ENCODE measurements around the gene KHSRP. TPM values are rescaled to one million over a fixed set of nuclear protein-coding genes. Genes with fewer than 3 reads are reported as not detected.
A peak's percentile ranks its signal among the peaks of the same experiment; 100 is the strongest.

KHSRP gene
- total RNA-seq, 2 experiments from 2014 or later, result 363 to 380 TPM

- no peak for ATAC-seq
- intact Hi-C loops (cut with DNase I, micrococcal nuclease), result no loop called here
- no peak overlapping the region for H3K27ac Mint-ChIP-seq
- no peak overlapping the region for H3K4me3 Mint-ChIP-seq
- DNase-seq, result no peak
- H3K36me3 Mint-ChIP-seq (ENCODE audit: low read depth), result peaks cover 46% of the 10 kb centered on the region
- H3K27me3 Mint-ChIP-seq, result no peaks in the 10 kb centered on the region
- no peaks in the 10 kb centered on the region for H3K9me3 Mint-ChIP-seq (ENCODE audit: low read depth)
- ChIA-PET POLR2A (interaction anchor here (0.6 kb wide), 1 partner anchor 512 kb away, joined by 3 read pairs; the partner anchor contains the start of gene NDUFA11), CTCF (no interaction called here)
- H3K4me1 Mint-ChIP-seq, result peaks cover 2% of the 10 kb centered on the region
These were observed 8.9 kb downstream of the KHSRP start for GRCh38 chr19:6415591-6416190.

- H3K9me3 Mint-ChIP-seq (ENCODE audit: low read depth), result no peaks in the 10 kb centered on the region
- peaks cover 39% of the 10 kb centered on the region for H3K36me3 Mint-ChIP-seq (ENCODE audit: low read depth)
- no peak overlapping the region for H3K27ac Mint-ChIP-seq
- POLR2A ChIA-PET, result no interaction called here
- H3K4me1 Mint-ChIP-seq, result no peaks in the 10 kb centered on the region
- no peak overlapping the region for H3K4me3 Mint-ChIP-seq
- intact Hi-C loops (cut with DNase I, micrococcal nuclease), result no loop called here
- DNase-seq (no peak), ATAC-seq (no peak)
- CTCF ChIA-PET, result no interaction called here
- no peaks in the 10 kb centered on the region for H3K27me3 Mint-ChIP-seq
These were observed 9.6 kb downstream of the KHSRP start for GRCh38 chr19:6414793-6415590.

GRCh38 chr19:6413721-6414643 lies 10.6 kb downstream of the KHSRP start:
- H3K36me3 Mint-ChIP-seq (ENCODE audit: low read depth), result peaks cover 30% of the 10 kb centered on the region
- H3K4me1 Mint-ChIP-seq, result no peaks in the 10 kb centered on the region
- ChIA-PET POLR2A (no interaction called here), CTCF (no interaction called here)
- ATAC-seq, result no peak
- DNase-seq, result no peak
- no peaks in the 10 kb centered on the region for H3K27me3 Mint-ChIP-seq
- no peaks in the 10 kb centered on the region for H3K9me3 Mint-ChIP-seq (ENCODE audit: low read depth)
- intact Hi-C loops (cut with DNase I, micrococcal nuclease), result no loop called here
- no peak overlapping the region for H3K4me3 Mint-ChIP-seq
- no peak overlapping the region for H3K27ac Mint-ChIP-seq

GRCh38 chr19:6413291-6413690 lies 11.3 kb downstream of the KHSRP start:
- ChIA-PET POLR2A (no interaction called here), CTCF (no interaction called here)
- intact Hi-C loops (cut with DNase I, micrococcal nuclease), result no loop called here
- no peak overlapping the region for H3K27ac Mint-ChIP-seq
- no peak for DNase-seq
- no peaks in the 10 kb centered on the region for H3K4me1 Mint-ChIP-seq
- no peak overlapping the region for H3K4me3 Mint-ChIP-seq
- peaks cover 24% of the 10 kb centered on the region for H3K36me3 Mint-ChIP-seq (ENCODE audit: low read depth)
- ATAC-seq, result no peak
- H3K27me3 Mint-ChIP-seq, result no peaks in the 10 kb centered on the region
- no peaks in the 10 kb centered on the region for H3K9me3 Mint-ChIP-seq (ENCODE audit: low read depth)

GRCh38 chr19:6412447-6413091 lies 12.0 kb downstream of the KHSRP start:
- Mint-ChIP-seq H3K9me3 (ENCODE audit: low read depth) (no peaks in the 10 kb centered on the region), H3K36me3 (ENCODE audit: low read depth) (peaks cover 19% of the 10 kb centered on the region), H3K27ac (no peak overlapping the region), H3K27me3 (no peaks in the 10 kb centered on the region), H3K4me1 (no peaks in the 10 kb centered on the region), H3K4me3 (no peak overlapping the region)
- ChIA-PET CTCF (interaction anchor here (0.5 to 1.0 kb wide), 5 partner anchors 16 to 816 kb away, joined by 3 to 4 read pairs (median 3); partner anchors contain the start of gene ALKBH7), POLR2A (no interaction called here)
- intact Hi-C loops (cut with DNase I, micrococcal nuclease), result no loop called here
- ATAC-seq, result peak; percentile 89
- DNase-seq, result peak; percentile 75

GRCh38 chr19:6412061-6412446 lies 12.6 kb downstream of the KHSRP start:
- POLR2A ChIA-PET, result no interaction called here
- DNase-seq (no peak), ATAC-seq (peak; percentile 24)
- no peaks in the 10 kb centered on the region for H3K4me1 Mint-ChIP-seq
- intact Hi-C loops (cut with DNase I, micrococcal nuclease), result no loop called here
- H3K27me3 Mint-ChIP-seq, result no peaks in the 10 kb centered on the region
- H3K4me3 Mint-ChIP-seq, result no peak overlapping the region
- CTCF ChIA-PET, result interaction anchor here (0.6 to 1.0 kb wide), 4 partner anchors 15 to 603 kb away, joined by 3 to 4 read pairs (median 4); partner anchors contain the start of gene ALKBH7
- H3K9me3 Mint-ChIP-seq (ENCODE audit: low read depth), result no peaks in the 10 kb centered on the region
- peaks cover 18% of the 10 kb centered on the region for H3K36me3 Mint-ChIP-seq (ENCODE audit: low read depth)
- H3K27ac Mint-ChIP-seq, result no peak overlapping the region

- POLR2A ChIA-PET, result interaction anchor here (0.7 kb wide), 2 partner anchors 10 to 301 kb away, joined by 3 to 5 read pairs; no protein-coding TSS in a partner anchor
- intact Hi-C loops (cut with DNase I, micrococcal nuclease), result no loop called here
- CTCF ChIA-PET, result interaction anchor here (0.7 kb wide), 1 partner anchor 10 kb away, joined by 3 read pairs; no protein-coding TSS in a partner anchor
- no peaks in the 10 kb centered on the region for H3K4me1 Mint-ChIP-seq
- peaks cover 5% of the 10 kb centered on the region for H3K36me3 Mint-ChIP-seq (ENCODE audit: low read depth)
- H3K27ac Mint-ChIP-seq, result no peak overlapping the region
- H3K27me3 Mint-ChIP-seq, result no peaks in the 10 kb centered on the region
- no peak overlapping the region for H3K4me3 Mint-ChIP-seq
- ATAC-seq (no peak), DNase-seq (no peak)
- H3K9me3 Mint-ChIP-seq (ENCODE audit: low read depth), result no peaks in the 10 kb centered on the region
These were observed 15.3 kb downstream of the KHSRP start for GRCh38 chr19:6409346-6409745.

- DNase-seq (no peak), ATAC-seq (no peak)
- intact Hi-C loops (cut with DNase I, micrococcal nuclease), result no loop called here
- no peaks in the 10 kb centered on the region for H3K4me1 Mint-ChIP-seq
- H3K27me3 Mint-ChIP-seq, result no peaks in the 10 kb centered on the region
- no peaks in the 10 kb centered on the region for H3K36me3 Mint-ChIP-seq (ENCODE audit: low read depth)
- no peaks in the 10 kb centered on the region for H3K9me3 Mint-ChIP-seq (ENCODE audit: low read depth)
- ChIA-PET CTCF (no interaction called here), POLR2A (no interaction called here)
- no peak overlapping the region for H3K27ac Mint-ChIP-seq
- H3K4me3 Mint-ChIP-seq, result no peak overlapping the region
These were observed 18.2 kb downstream of the KHSRP start for GRCh38 chr19:6406401-6406800.

GRCh38 chr19:6402837-6403608 lies 21.6 kb downstream of the KHSRP start:
- H3K9me3 Mint-ChIP-seq (ENCODE audit: low read depth), result no peaks in the 10 kb centered on the region
- H3K4me3 Mint-ChIP-seq, result no peak overlapping the region
- intact Hi-C loops (cut with DNase I, micrococcal nuclease), result no loop called here
- ChIA-PET CTCF (no interaction called here), POLR2A (interaction anchor here (1.0 kb wide), 1 partner anchor 18 kb away, joined by 3 read pairs; no protein-coding TSS in a partner anchor)
- DNase-seq (no peak), ATAC-seq (no peak)
- H3K27me3 Mint-ChIP-seq, result no peaks in the 10 kb centered on the region
- no peak overlapping the region for H3K27ac Mint-ChIP-seq
- H3K36me3 Mint-ChIP-seq (ENCODE audit: low read depth), result no peaks in the 10 kb centered on the region
- H3K4me1 Mint-ChIP-seq, result no peaks in the 10 kb centered on the region

GRCh38 chr19:6402058-6402457 lies 22.6 kb downstream of the KHSRP start:
- ChIA-PET CTCF (interaction anchor here (0.6 kb wide), 1 partner anchor 121 kb away, joined by 3 read pairs; no protein-coding TSS in a partner anchor), POLR2A (no interaction called here)
- DNase-seq (no peak), ATAC-seq (no peak)
- intact Hi-C loops (cut with DNase I, micrococcal nuclease), result no loop called here
- Mint-ChIP-seq H3K9me3 (ENCODE audit: low read depth) (no peaks in the 10 kb centered on the region), H3K27me3 (no peaks in the 10 kb centered on the region), H3K27ac (no peak overlapping the region), H3K36me3 (ENCODE audit: low read depth) (no peaks in the 10 kb centered on the region), H3K4me1 (no peaks in the 10 kb centered on the region), H3K4me3 (no peak overlapping the region)

Measured in activated CD4-positive, alpha-beta T cell treated with anti-CD3 and anti-CD28 coated beads for 36 hours (primary cell).